ENCODE results near the gene PRDM16.

- TF ChIP-seq EZH2 (IDR thresholded peaks at IDR 0.05; ENCODE audit: borderline replicate concordance, low read length), result no peak
- TF ChIP-seq, protein P1, sequence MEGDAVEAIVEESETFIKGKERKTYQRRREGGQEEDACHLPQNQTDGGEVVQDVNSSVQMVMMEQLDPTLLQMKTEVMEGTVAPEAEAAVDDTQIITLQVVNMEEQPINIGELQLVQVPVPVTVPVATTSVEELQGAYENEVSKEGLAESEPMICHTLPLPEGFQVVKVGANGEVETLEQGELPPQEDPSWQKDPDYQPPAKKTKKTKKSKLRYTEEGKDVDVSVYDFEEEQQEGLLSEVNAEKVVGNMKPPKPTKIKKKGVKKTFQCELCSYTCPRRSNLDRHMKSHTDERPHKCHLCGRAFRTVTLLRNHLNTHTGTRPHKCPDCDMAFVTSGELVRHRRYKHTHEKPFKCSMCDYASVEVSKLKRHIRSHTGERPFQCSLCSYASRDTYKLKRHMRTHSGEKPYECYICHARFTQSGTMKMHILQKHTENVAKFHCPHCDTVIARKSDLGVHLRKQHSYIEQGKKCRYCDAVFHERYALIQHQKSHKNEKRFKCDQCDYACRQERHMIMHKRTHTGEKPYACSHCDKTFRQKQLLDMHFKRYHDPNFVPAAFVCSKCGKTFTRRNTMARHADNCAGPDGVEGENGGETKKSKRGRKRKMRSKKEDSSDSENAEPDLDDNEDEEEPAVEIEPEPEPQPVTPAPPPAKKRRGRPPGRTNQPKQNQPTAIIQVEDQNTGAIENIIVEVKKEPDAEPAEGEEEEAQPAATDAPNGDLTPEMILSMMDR (IDR thresholded peaks at IDR 0.05; ENCODE audit: low read length), result no peak
Observed at GRCh38 chr1:3142751-3143150, 73.7 kb downstream of the PRDM16 start.

All from OCI-LY1 (cell line).